ENCODE results near the gene ZNF263. TPM values are rescaled to one million over a fixed set of nuclear protein-coding genes. Genes with fewer than 3 reads are reported as not detected.

The ZNF263 gene
- total and polyA plus RNA-seq, 10 of the 15 experiments (the other 5 are each of a cell fraction or from before 2014, with no cell fraction given): 4.7 to 45.6 (median 24.5) TPM

DNA sequence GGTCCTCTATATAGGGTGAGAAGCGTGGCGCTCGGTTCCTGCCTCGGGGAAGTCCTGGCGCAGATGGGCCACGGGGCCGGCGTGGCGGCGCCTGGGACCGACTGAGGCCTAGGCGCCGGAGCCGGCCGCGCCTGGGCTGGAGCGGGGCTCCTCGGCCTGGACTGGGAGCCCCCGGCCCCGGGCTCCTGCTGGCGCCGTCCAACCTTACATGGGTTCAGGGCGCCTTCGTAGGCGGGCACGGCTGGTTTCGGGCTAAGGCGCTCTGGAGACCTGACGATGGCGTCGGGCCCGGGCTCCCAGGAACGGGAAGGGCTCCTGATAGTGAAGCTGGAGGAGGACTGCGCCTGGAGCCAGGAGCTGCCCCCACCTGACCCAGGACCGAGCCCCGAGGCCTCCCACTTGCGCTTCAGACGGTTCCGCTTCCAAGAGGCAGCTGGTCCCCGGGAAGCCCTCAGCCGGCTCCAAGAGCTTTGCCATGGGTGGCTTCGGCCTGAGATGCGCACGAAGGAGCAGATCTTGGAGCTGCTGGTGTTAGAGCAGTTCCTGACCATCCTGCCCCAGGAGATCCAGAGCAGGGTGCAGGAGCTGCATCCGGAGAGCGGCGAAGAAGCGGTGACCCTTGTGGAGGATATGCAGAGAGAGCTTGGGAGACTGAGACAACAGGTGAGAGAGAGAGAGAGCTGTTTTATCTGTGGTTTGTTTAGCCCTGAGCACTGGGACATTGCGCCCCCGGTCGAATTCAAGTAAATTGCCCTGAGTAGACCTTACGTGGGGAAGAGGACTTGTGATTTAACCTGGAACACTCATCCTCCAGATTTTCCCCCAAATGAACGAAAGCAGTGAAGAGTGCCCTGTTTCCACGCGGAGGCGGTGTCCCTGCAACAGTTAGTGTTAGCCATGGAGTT, 504 bp downstream of the ZNF263 start (continued):
- TF ChIP-seq NKRF (conservative IDR thresholded peaks at IDR 0.05): peak; percentile 86
- no peak for TF ChIP-seq NBN (IDR thresholded peaks at IDR 0.05)
- TF ChIP-seq REST (IDR thresholded peaks at IDR 0.05; ENCODE audit: low read depth, low read length): 0 out of 2 replicates have a peak, but pooled peaks have one; percentile 53
- no peak for TF ChIP-seq NR2C2 (IDR thresholded peaks at IDR 0.05; ENCODE audit: borderline replicate concordance, control insufficient read depth, insufficient read length, low read depth)
- no peak for TF ChIP-seq CREM (IDR thresholded peaks at IDR 0.05; ENCODE audit: low read depth)
- no peak for TF ChIP-seq ZBTB4 (CRISPR knock-in tag; IDR thresholded peaks at IDR 0.05)
- TF ChIP-seq, protein P1, sequence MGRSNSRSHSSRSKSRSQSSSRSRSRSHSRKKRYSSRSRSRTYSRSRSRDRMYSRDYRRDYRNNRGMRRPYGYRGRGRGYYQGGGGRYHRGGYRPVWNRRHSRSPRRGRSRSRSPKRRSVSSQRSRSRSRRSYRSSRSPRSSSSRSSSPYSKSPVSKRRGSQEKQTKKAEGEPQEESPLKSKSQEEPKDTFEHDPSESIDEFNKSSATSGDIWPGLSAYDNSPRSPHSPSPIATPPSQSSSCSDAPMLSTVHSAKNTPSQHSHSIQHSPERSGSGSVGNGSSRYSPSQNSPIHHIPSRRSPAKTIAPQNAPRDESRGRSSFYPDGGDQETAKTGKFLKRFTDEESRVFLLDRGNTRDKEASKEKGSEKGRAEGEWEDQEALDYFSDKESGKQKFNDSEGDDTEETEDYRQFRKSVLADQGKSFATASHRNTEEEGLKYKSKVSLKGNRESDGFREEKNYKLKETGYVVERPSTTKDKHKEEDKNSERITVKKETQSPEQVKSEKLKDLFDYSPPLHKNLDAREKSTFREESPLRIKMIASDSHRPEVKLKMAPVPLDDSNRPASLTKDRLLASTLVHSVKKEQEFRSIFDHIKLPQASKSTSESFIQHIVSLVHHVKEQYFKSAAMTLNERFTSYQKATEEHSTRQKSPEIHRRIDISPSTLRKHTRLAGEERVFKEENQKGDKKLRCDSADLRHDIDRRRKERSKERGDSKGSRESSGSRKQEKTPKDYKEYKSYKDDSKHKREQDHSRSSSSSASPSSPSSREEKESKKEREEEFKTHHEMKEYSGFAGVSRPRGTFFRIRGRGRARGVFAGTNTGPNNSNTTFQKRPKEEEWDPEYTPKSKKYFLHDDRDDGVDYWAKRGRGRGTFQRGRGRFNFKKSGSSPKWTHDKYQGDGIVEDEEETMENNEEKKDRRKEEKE (IDR thresholded peaks at IDR 0.05): peak; percentile 11; the same call in 1 of the 2 replicates
- 0 out of 2 replicates have a peak, but pooled peaks have one; percentile 33 for TF ChIP-seq ZNF24 (IDR thresholded peaks at IDR 0.05)
- TF ChIP-seq ASH2L (IDR thresholded peaks at IDR 0.05; ENCODE audit: borderline replicate concordance, low read depth): no peak
- TF ChIP-seq BCL11A (IDR thresholded peaks at IDR 0.05; ENCODE audit: low read depth, low read length): no peak
- no peak for TF ChIP-seq ATF7 (IDR thresholded peaks at IDR 0.05; ENCODE audit: low read depth)
- no peak for TF ChIP-seq MTA2 (IDR thresholded peaks at IDR 0.05; ENCODE audit: low read depth)
- no peak for TF ChIP-seq NRF1 (conservative IDR thresholded peaks at IDR 0.05; ENCODE audit: low read depth, low read length)
- TF ChIP-seq EGR1 (IDR thresholded peaks at IDR 0.05; ENCODE audit: borderline replicate concordance in 1 of 2, low read depth in 2 of 2, low read length in 2 of 2): peak in 1 of 2 experiments; percentile 43; a peak in 1 of 3 replicates
- peak; percentile 10; the same call in 1 of the 2 replicates for TF ChIP-seq BACH1 (IDR thresholded peaks at IDR 0.05; ENCODE audit: borderline replicate concordance)
- no peak for TF ChIP-seq ESRRA (IDR thresholded peaks at IDR 0.05; ENCODE audit: low read length)
